Naive thymus-derived CD8-positive, alpha-beta T cell (primary cell): ENCODE data around the gene NRXN2. TPM values are rescaled to one million over a fixed set of nuclear protein-coding genes. Genes with fewer than 3 reads are reported as not detected.

Source experiments
- ATAC-seq, 2 donors: fragments of 150-1000 bp; cut with Tn5 transposase in 1 of 2; sonication (Bioruptor Pico), chemical (Tn5 transposase) in 1 of 2; 1 replicate in 1 of 2; 2 replicates in 1 of 2; pipeline ENCODE4 v1.10.0; 2021; ENCODE audit warnings: mild to moderate bottlenecking in 2 of 2, moderate library complexity in 2 of 2
- POLR2A ChIA-PET: fragments of 350-600 bp; sonication (Branson Sonifier 250); formaldehyde crosslinking; loops from one replicate; lab custom pipeline; 2021; ENCODE audit warnings: antibody characterized with exemption; lab: Charles Lee
- DNase-seq, 10 donors: peaks; one replicate each; pipeline versions ENCODE4 v3.0.0 to v3.0.0-alpha.2; 2020 to 2022
- H3K27ac Mint-ChIP-seq, 10 donors: one replicate each; pipeline ENCODE4 v1.8.0; 2020 to 2022; ENCODE audit warnings: mild to moderate bottlenecking in 10 of 10, mixed read lengths in 10 of 10, moderate library complexity in 4 of 10, inconsistent platforms in 1 of 10
- H3K27me3 Mint-ChIP-seq, 5 donors: one replicate each; pipeline ENCODE4 v1.8.0; 2021 to 2022; ENCODE audit warnings: mixed read lengths in 5 of 5
- H3K36me3 Mint-ChIP-seq, 3 donors: one replicate each; pipeline ENCODE4 v1.8.0; 2020 to 2022; ENCODE audit warnings: mixed read lengths in 3 of 3, mild to moderate bottlenecking in 2 of 3, inconsistent platforms in 1 of 3
- H3K4me1 Mint-ChIP-seq, 4 donors: one replicate each; pipeline ENCODE4 v1.8.0; 2021 to 2022; ENCODE audit warnings: mixed read lengths in 4 of 4
- H3K4me3 Mint-ChIP-seq, 10 donors: one replicate each; pipeline ENCODE4 v1.8.0; 2020 to 2022; ENCODE audit warnings: mild to moderate bottlenecking in 10 of 10, mixed read lengths in 10 of 10, moderate library complexity in 6 of 10, inconsistent platforms in 1 of 10
- H3K9me3 Mint-ChIP-seq, 9 donors: one replicate each; pipeline ENCODE4 v1.8.0; 2020 to 2022; ENCODE audit warnings: mixed read lengths in 9 of 9, mild to moderate bottlenecking in 3 of 9, inconsistent platforms in 1 of 9, moderate library complexity in 1 of 9
- polyA plus RNA-seq, 3 donors: library from polyadenylated mRNA; unstranded; fragments of 300-500 nt; fragmentation: Illumina TruSeq; gene quantifications; one replicate each; pipeline ENCODE4 v1.2.3, GENCODE V29; 2021
- total RNA-seq, 8 experiments: library from RNA in 2 of 8; stranded (reverse) in 2 of 8; gene quantifications; one replicate each; pipeline ENCODE4 v1.2.3 and lab custom pipeline; 2021 to 2026

The NRXN2 gene
- total and polyA plus RNA-seq, 5 experiments from 2014 or later: 0.21 TPM; not detected in 4

DNA sequence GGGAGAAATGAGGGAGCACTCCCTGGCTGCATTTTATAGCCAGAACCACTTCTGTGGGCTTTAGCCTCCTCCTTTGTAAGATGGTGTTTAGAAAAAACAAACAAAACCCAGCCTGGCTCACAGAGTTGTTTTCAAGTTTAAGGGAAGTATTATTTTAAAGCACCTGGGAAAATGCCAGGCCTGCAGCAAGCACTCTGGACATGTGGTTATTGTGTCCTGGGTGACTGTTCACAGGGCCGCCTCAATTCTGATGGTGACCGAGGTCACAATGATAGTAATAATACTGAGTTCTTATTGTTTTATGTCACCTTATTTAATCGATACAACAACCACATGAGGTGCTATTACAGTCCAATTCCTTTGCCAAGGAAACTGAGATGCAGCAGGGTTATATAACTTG lies 152.7 kb downstream of the NRXN2 start:
- H3K4me1 Mint-ChIP-seq: peaks cover 0 to 4% (median 0%) of the 10 kb centered on the region in 4 donors
- ATAC-seq (no peak), DNase-seq (no peak)
- H3K36me3 Mint-ChIP-seq: no peaks in the 10 kb centered on the region
- H3K4me3 Mint-ChIP-seq: no peak overlapping the region
- POLR2A ChIA-PET: no interaction called here
- H3K27ac Mint-ChIP-seq: no peak overlapping the region
- no peaks in the 10 kb centered on the region for H3K9me3 Mint-ChIP-seq
- H3K27me3 Mint-ChIP-seq: peaks cover 0 to 5% (median 0%) of the 10 kb centered on the region in 5 donors

- no peaks in the 10 kb centered on the region for H3K36me3 Mint-ChIP-seq
- ATAC-seq (no peak), DNase-seq (no peak)
- peaks cover 0 to 5% (median 0%) of the 10 kb centered on the region in 5 donors for H3K27me3 Mint-ChIP-seq
- no peak overlapping the region for H3K4me3 Mint-ChIP-seq
- H3K27ac Mint-ChIP-seq: no peak overlapping the region
- no peaks in the 10 kb centered on the region for H3K9me3 Mint-ChIP-seq
- peaks cover 0 to 4% (median 0%) of the 10 kb centered on the region in 4 donors for H3K4me1 Mint-ChIP-seq
- POLR2A ChIA-PET: no interaction called here
These were observed 153.6 kb downstream of the NRXN2 start for GRCh38 chr11:64569300-64569970.

DNA sequence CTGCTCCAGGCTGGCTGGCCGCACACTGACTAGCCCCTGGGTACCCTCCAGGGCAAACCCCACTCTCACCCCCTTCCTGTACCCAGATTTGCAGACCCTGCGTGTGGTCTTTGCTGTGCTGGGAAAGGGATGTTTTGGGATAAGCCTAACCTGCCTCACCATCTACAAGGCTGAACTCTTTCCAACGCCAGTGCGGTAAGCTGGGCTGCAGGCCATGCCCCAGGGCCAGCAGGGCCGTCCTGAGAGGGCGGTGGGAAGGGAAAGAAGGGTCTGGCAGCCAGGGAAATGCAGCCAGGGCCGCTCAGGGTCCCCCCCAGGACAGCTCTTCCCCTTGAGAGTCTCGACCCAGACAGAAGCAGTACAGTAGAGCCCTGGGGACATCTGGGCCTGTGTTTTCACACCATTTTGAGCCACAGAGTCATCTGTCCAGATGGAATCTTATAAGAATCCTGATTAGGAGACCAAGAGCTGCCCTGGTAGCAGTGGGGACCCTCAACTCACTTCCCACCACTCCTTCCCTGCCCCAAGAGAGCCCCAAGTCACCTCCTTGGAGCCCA lies 154.3 kb downstream of the NRXN2 start:
- no peaks in the 10 kb centered on the region for H3K36me3 Mint-ChIP-seq
- peaks cover 0 to 4% (median 0%) of the 10 kb centered on the region in 4 donors for H3K4me1 Mint-ChIP-seq
- H3K4me3 Mint-ChIP-seq: no peak overlapping the region
- no peak for DNase-seq
- H3K9me3 Mint-ChIP-seq: no peaks in the 10 kb centered on the region
- no peak overlapping the region for H3K27ac Mint-ChIP-seq
- peaks cover 0 to 5% (median 0%) of the 10 kb centered on the region in 5 donors for H3K27me3 Mint-ChIP-seq
- ATAC-seq: no peak
- POLR2A ChIA-PET: no interaction called here

GRCh38 chr11:64568041-64568571 lies 154.9 kb downstream of the NRXN2 start:
- H3K9me3 Mint-ChIP-seq: no peaks in the 10 kb centered on the region
- H3K27ac Mint-ChIP-seq: no peak overlapping the region
- no peaks in the 10 kb centered on the region for H3K36me3 Mint-ChIP-seq
- no peak for ATAC-seq
- peaks cover 0 to 4% (median 0%) of the 10 kb centered on the region in 4 donors for H3K4me1 Mint-ChIP-seq
- H3K27me3 Mint-ChIP-seq: peaks cover 0 to 5% (median 0%) of the 10 kb centered on the region in 5 donors
- POLR2A ChIA-PET: no interaction called here
- no peak for DNase-seq
- no peak overlapping the region for H3K4me3 Mint-ChIP-seq

DNA sequence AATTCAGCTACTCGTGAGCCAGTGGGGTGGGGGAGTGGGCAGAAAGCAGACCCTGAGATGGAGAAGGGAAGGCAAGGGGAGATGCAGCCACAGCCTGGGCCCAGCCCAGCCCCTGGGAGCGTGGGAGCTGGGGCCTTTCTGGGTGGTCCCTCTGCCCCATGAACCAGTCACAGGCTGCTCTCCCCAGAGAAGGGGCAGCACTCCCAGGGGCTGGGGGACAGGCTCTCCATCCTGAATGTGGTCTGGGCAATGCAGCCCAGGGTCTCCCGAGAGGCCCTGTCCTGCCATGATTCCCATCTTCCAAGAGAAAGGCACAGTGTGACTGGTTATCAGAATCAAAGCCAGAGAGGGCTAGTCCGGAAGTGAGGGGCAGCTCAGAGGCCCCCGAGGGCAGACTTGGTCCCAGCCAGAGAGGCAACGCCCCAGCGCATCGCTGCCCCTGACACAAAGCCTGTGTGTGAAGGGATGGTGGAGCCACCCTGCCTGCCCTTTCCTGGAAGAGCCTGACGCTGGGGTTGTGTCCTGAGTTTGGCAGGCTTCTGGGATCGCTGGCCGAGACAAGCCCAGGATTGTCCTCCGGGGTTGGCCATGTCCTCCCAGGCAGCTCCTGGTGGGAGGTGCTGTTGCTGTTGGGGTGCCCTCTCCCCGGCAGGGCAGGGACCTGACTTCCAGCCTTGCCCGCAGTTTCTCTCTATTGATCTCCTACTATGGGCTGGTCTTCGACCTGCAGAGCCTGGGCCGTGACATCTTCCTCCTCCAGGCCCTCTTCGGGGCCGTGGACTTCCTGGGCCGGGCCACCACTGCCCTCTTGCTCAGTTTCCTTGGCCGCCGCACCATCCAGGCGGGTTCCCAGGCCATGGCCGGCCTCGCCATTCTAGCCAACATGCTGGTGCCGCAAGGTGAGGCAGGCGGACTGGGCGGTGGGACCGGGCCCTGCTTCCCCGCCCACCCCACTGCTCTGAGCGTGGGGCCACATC lies 155.8 kb downstream of the NRXN2 start:
- Mint-ChIP-seq H3K4me1 (peaks cover 0 to 4% (median 0%) of the 10 kb centered on the region in 4 donors), H3K4me3 (no peak overlapping the region), H3K9me3 (no peaks in the 10 kb centered on the region), H3K36me3 (no peaks in the 10 kb centered on the region), H3K27ac (peak overlapping the region in 3 of 10 donors; percentile 8 to 62 (median 52)), H3K27me3 (peaks cover 0 to 3% (median 0%) of the 10 kb centered on the region in 5 donors)
- ATAC-seq (no peak), DNase-seq (no peak)
- POLR2A ChIA-PET: no interaction called here

- DNase-seq (peak in 4 of 10 donors; percentile 13 to 23 (median 16)), ATAC-seq (peak; percentile 53 to 85)
- peaks cover 0 to 2% (median 0%) of the 10 kb centered on the region in 5 donors for H3K27me3 Mint-ChIP-seq
- no peaks in the 10 kb centered on the region for H3K9me3 Mint-ChIP-seq
- H3K27ac Mint-ChIP-seq: peak overlapping the region in 5 of 10 donors; percentile 8 to 62 (median 25)
- POLR2A ChIA-PET: no interaction called here
- H3K36me3 Mint-ChIP-seq: no peaks in the 10 kb centered on the region
- no peak overlapping the region for H3K4me3 Mint-ChIP-seq
- peaks cover 0 to 4% (median 0%) of the 10 kb centered on the region in 4 donors for H3K4me1 Mint-ChIP-seq
These were observed 156.7 kb downstream of the NRXN2 start for GRCh38 chr11:64566042-64566914.

DNA sequence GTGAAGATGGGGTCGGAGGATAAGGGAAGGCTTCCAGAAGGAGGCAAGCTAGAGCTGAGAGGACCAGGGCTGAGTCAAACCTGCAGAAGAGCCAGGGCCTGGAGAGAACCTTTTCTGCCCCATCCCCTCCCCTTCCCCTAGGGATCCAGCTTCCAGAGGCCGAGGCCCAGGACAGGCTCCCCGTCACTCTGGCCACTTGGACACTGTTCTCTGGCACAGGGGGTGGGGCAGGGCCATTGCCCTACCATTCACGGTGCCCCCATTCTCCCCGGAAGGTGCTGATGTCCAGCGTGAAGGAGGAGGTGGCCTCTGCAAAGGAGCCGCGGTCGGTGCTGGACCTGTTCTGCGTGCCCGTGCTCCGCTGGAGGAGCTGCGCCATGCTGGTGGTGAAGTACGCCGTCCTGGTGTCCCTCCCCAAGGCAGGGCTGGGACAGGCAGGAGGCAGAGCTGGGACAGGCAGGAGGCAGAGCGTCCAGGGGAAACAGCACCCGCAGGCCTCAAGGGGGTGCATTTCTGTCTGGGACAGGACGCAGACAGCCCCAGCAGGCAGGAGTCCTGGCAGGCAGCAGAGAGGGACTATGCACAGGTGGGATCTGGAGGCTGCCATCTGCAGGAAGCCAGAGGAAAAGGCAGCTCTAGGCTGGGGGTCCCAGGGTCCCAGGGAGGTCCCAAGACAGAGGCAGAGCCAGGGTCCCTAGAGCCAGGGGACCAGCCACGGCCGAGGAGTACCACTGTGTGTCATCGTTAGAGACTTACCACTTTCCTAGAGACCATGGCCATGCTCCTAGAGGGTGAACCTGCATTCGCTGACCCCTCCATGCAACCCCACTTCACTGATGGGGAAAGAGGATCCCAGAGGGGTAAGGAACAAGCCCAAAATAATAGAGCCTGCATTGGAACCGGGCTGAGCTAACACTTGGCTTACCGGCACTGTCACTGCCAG lies 157.8 kb downstream of the NRXN2 start:
- peak overlapping the region in 1 of 10 donors; percentile 25 for H3K27ac Mint-ChIP-seq
- ATAC-seq (no peak), DNase-seq (peak in 1 of 10 donors; percentile 41)
- no peak overlapping the region for H3K4me3 Mint-ChIP-seq
- POLR2A ChIA-PET: no interaction called here
- peaks cover 0 to 8% (median 0%) of the 10 kb centered on the region in 5 donors for H3K27me3 Mint-ChIP-seq
- no peaks in the 10 kb centered on the region for H3K9me3 Mint-ChIP-seq
- H3K36me3 Mint-ChIP-seq: no peaks in the 10 kb centered on the region
- H3K4me1 Mint-ChIP-seq: peaks cover 0 to 4% (median 0%) of the 10 kb centered on the region in 4 donors

- no peak overlapping the region for H3K4me3 Mint-ChIP-seq
- H3K27me3 Mint-ChIP-seq: peaks cover 0 to 10% (median 0%) of the 10 kb centered on the region in 5 donors
- POLR2A ChIA-PET: no interaction called here
- H3K9me3 Mint-ChIP-seq: no peaks in the 10 kb centered on the region
- no peak for DNase-seq
- no peak for ATAC-seq
- H3K27ac Mint-ChIP-seq: no peak overlapping the region
- peaks cover 0 to 4% (median 0%) of the 10 kb centered on the region in 4 donors for H3K4me1 Mint-ChIP-seq
- H3K36me3 Mint-ChIP-seq: no peaks in the 10 kb centered on the region
These were observed 158.6 kb downstream of the NRXN2 start for GRCh38 chr11:64564419-64564818.

DNA sequence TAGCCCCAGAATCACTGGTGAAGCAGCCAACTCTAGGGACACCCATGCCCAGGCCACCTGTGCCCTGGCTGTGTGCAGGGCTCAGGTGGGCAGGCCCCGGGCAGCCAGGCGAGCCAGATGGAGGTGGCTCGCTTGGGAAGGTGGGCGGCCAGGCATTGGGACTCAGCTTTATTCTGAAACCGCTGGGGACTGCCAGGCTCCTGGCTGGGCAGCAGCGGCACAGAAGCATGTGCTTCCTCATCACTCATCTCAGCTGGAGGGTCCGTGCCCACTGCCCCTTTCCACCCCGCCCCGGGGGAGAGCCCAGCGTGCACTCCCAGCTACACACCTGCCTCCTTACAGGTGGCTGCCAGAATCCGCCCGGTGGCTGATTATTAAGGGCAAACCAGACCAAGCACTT lies 159.0 kb downstream of the NRXN2 start:
- Mint-ChIP-seq H3K27ac (no peak overlapping the region), H3K36me3 (no peaks in the 10 kb centered on the region), H3K27me3 (peaks cover 0 to 10% (median 0%) of the 10 kb centered on the region in 5 donors), H3K9me3 (no peaks in the 10 kb centered on the region), H3K4me1 (peaks cover 0 to 4% (median 0%) of the 10 kb centered on the region in 4 donors), H3K4me3 (no peak overlapping the region)
- POLR2A ChIA-PET: no interaction called here
- DNase-seq: no peak
- no peak for ATAC-seq

DNA sequence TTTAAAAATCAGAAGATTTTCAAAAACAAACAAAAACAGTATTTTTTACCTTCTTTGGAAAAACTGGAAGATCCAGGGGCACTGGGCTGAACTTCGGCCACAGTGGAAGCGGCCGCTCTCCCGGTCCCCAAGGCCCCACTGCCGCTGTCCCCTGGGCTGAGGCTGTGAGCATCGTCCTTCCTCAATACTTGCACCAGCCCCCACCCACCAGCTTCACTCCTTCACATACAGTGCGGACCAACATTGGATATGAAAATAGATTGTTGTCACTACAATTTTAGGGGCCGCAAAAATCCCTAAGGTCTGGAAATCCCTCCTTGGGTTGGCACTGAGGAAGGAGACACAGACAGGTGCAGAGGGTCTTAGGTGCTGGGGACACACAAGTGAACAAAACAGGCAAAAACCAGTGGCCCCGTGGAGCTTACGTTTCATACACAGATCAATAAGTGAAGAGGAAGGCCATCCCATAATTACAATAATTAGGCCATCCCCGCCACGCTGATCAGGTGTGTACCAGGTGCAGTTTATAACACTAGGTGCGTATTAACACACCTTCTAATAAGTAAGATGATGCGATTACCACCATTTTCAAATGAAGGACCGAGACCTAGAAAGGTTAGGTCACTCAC lies 160.2 kb downstream of the NRXN2 start:
- Mint-ChIP-seq H3K4me1 (peaks cover 0 to 4% (median 0%) of the 10 kb centered on the region in 4 donors), H3K9me3 (no peaks in the 10 kb centered on the region), H3K27ac (no peak overlapping the region), H3K4me3 (no peak overlapping the region), H3K27me3 (peaks cover 0 to 10% (median 0%) of the 10 kb centered on the region in 5 donors), H3K36me3 (no peaks in the 10 kb centered on the region)
- DNase-seq (peak in 1 of 10 donors; percentile 2), ATAC-seq (no peak)
- POLR2A ChIA-PET: no interaction called here
